K562 (cell line): ENCODE data around the gene MCIDAS. TPM values are rescaled to one million over a fixed set of nuclear protein-coding genes. Genes with fewer than 3 reads are reported as not detected.

Experiments
- ATAC-seq: fragments of 200-7000 bp; cut with Tn5 transposase; 3 replicates; pipeline ENCODE4 v1.9.1; 2020; ENCODE audit warnings: moderate library complexity
- BruUV-seq: library from RNA; stranded (reverse); fragments of 400-500 nt; replicated peaks from 2 replicates; lab custom pipeline; 2021; lab: Mats Ljungman, UMichigan
- CTCF ChIA-PET: fragments of 300-600 bp; formaldehyde crosslinking; extraction: SDS; loops from one replicate; lab custom pipeline; 2021; ENCODE audit warnings: low intra/inter-chr PET ratio; lab: Yijun Ruan, JAX
- POLR2A ChIA-PET: fragments of 300-600, 350-650 bp; sonication (Branson Sonifier 250); formaldehyde crosslinking; extraction: SDS; loops from one replicate; lab custom pipeline; 2021; ENCODE audit warnings: antibody characterized with exemption, inconsistent platforms; lab: Yijun Ruan, JAX
- DNase-seq, 4 experiments: peaks; one replicate each; pipeline versions ENCODE4 v3.0.0 to v3.0.0-alpha.2; 2011 to 2018; ENCODE audit warnings: low spot score in 3 of 4, mixed read lengths in 3 of 4; ENCODE audit errors: extremely low read depth in 1 of 4
- FAIRE-seq: peaks from 2 replicates; lab custom pipeline; 2011; peaks lifted over from hg19 to GRCh38; lab: Jason Lieb, UNC
- H2AFZ ChIP-seq: 2 replicates; pipeline ENCODE4 v1.6.0; 2011; ENCODE audit warnings: low read depth, low read length, control low read depth, inconsistent platforms
- H3K27ac ChIP-seq: fragments of 200-600 bp; 3 replicates; pipeline ENCODE4 v1.8.0; 2011; ENCODE audit warnings: low read depth, mild to moderate bottlenecking, control low read depth, inconsistent platforms, low read length, moderate library complexity, mixed read lengths; ENCODE audit errors: extremely low read depth
- H3K27me3 ChIP-seq, 2 experiments: fragments of 300-600 bp in 1 of 2; 2 replicates in 1 of 2; 3 replicates in 1 of 2; pipeline versions ENCODE4 v1.6.0 to v1.8.0; 2011; ENCODE audit warnings: inconsistent platforms in 2 of 2, low read length in 2 of 2, mild to moderate bottlenecking in 1 of 2, mixed read lengths in 1 of 2, moderate library complexity in 1 of 2; ENCODE audit not compliant: control insufficient read depth in 2 of 2, insufficient read depth in 2 of 2
- H3K36me3 ChIP-seq: fragments of 300-600 bp; 3 replicates; pipeline ENCODE4 v1.8.0; 2011; ENCODE audit warnings: mild to moderate bottlenecking, low read length, inconsistent platforms; ENCODE audit not compliant: control insufficient read depth, insufficient read depth
- H3K4me1 ChIP-seq, 2 experiments: fragments of 200-600 bp in 1 of 2; replicated peaks in 1 of 2; 2 replicates in 1 of 2; 3 replicates in 1 of 2; pipeline versions ENCODE4 v1.5.1 to v1.8.0; 2011; ENCODE audit warnings: inconsistent platforms in 2 of 2, low read length in 2 of 2, mild to moderate bottlenecking in 1 of 2, mixed read lengths in 1 of 2, moderate library complexity in 1 of 2; ENCODE audit not compliant: control insufficient read depth in 2 of 2, insufficient read depth in 2 of 2
- H3K4me2 ChIP-seq: 2 replicates; pipeline ENCODE4 v1.6.1; 2011; ENCODE audit warnings: low read length, control low read depth, inconsistent platforms, mixed read lengths; ENCODE audit not compliant: insufficient read depth
- H3K4me3 ChIP-seq: fragments of 200-600 bp; sonication (generic), shearing (Covaris generic); 2 replicates; pipeline ENCODE4 v1.5.1; 2016; ENCODE audit warnings: control low read depth, inconsistent platforms
- H3K79me2 ChIP-seq: fragments of 200-600 bp; 3 replicates; pipeline ENCODE4 v1.8.0; 2011; ENCODE audit warnings: low read length, inconsistent platforms; ENCODE audit not compliant: control insufficient read depth, insufficient read depth
- H3K9ac ChIP-seq, 2 experiments: 2 replicates each; pipeline versions ENCODE4 v1.6.0 to v1.6.1; 2011; ENCODE audit warnings: low read depth in 2 of 2, low read length in 2 of 2, control low read depth in 1 of 2, inconsistent platforms in 1 of 2, mild to moderate bottlenecking in 1 of 2, mixed read lengths in 1 of 2; ENCODE audit not compliant: insufficient read depth in 1 of 2
- H3K9me1 ChIP-seq: one replicate; pipeline ENCODE4 v1.6.0; 2011; ENCODE audit warnings: inconsistent platforms, mild to moderate bottlenecking, low read length, moderate library complexity; ENCODE audit not compliant: control insufficient read depth, insufficient read depth
- H3K9me3 ChIP-seq: replicated peaks from 2 replicates; pipeline ENCODE4 v1.5.1; 2011; ENCODE audit warnings: low read depth, low read length, inconsistent platforms; ENCODE audit not compliant: control insufficient read depth, insufficient read depth
- H4K20me1 ChIP-seq: replicated peaks from 2 replicates; pipeline ENCODE4 v1.6.1; 2011; ENCODE audit warnings: low read length, inconsistent platforms, mixed read lengths; ENCODE audit not compliant: control insufficient read depth, insufficient read depth
- HDAC6 ChIP-seq: IDR thresholded peaks from 2 replicates; pipeline ENCODE4 v1.6.1; 2012; ENCODE audit warnings: low read depth, mild to moderate bottlenecking, control low read depth, inconsistent platforms, low read length, moderate library complexity
- PML ChIP-seq: IDR thresholded peaks from 2 replicates; pipeline ENCODE4 v1.6.1; 2012; ENCODE audit warnings: low read length, inconsistent platforms
- SMAD3 ChIP-seq: fragments of 450-650 bp; formaldehyde crosslinking; conservative IDR thresholded peaks from 2 replicates; pipeline ENCODE4 v1.4.0; 2020; ENCODE audit warnings: mild to moderate bottlenecking
- TGIF2 ChIP-seq: sonication (generic); formaldehyde crosslinking; IDR thresholded peaks from 2 replicates; pipeline ENCODE4 v1.8.1; 2022; ENCODE audit warnings: mild to moderate bottlenecking, missing genetic modification reagents, moderate library complexity
- ZFP30 ChIP-seq: fragments of 250-450 bp; sonication (Bioruptor Pico); IDR thresholded peaks from 2 replicates; pipeline ENCODE4 v1.8.0; 2022; ENCODE audit warnings: moderate library complexity, mild to moderate bottlenecking, inconsistent platforms, borderline replicate concordance
- ZNF134 ChIP-seq: fragments of 250-450 bp; sonication (Bioruptor Pico); conservative IDR thresholded peaks from 2 replicates; pipeline ENCODE4 v1.4.0; 2020
- ZNF3 ChIP-seq: fragments of 250-450 bp; sonication (Bioruptor Pico); IDR thresholded peaks from 2 replicates; pipeline ENCODE4 v1.5.0; 2021; ENCODE audit warnings: mild to moderate bottlenecking, moderate library complexity
- ZNF778 ChIP-seq: fragments of 450-650 bp; formaldehyde crosslinking; IDR thresholded peaks from 2 replicates; pipeline ENCODE4 v1.4.0; 2020; ENCODE audit warnings: mild to moderate bottlenecking, moderate library complexity
- WGBS: fragments of 100-300 bp; shearing (Covaris generic); methylation state at CpG from one replicate; pipeline ENCODE4 v1.1.6; 2016; ENCODE audit warnings: low coverage, mixed read lengths; ENCODE audit not compliant: insufficient coverage; ENCODE audit errors: missing lambda C conversion rate; 5-methylcytosine and 5-hydroxymethylcytosine counted together
- in situ Hi-C: fragments of 300-500 bp; cut with MboI; formaldehyde crosslinking; loops from 4 replicates; pipeline ENCODE4 v1.15.0; 2018; ENCODE audit warnings: inconsistent platforms, mixed read lengths
- intact Hi-C: fragments of 100-400 bp; cut with micrococcal nuclease; formaldehyde crosslinking; loops from 2 replicates; pipeline ENCODE4 v1.14.2; 2022
- polyA plus RNA-seq, 8 experiments: library from polyadenylated mRNA; depleted of rRNA in 4 of 8; stranded (reverse) in 5 of 8; unstranded in 3 of 8; fragments of >200 nt; fragmentation: Nextera tagmentation in 2 of 8; fragmentation: Illumina TruSeq in 1 of 8; extraction: Ambion mirVana in 2 of 8; extraction: Trizol in 1 of 8; gene quantifications; 2 replicates each; pipeline versions ENCODE4 v1.2.1 to v1.2.3, GENCODE V29; 2011 to 2014; ENCODE audit warnings: inconsistent platforms in 1 of 8, missing spikeins in 1 of 8
- total RNA-seq, 7 experiments: library from RNA; depleted of rRNA in 6 of 7; stranded (reverse); fragments of >200 nt in 6 of 7; fragmentation: Illumina TruSeq in 2 of 7; extraction: Trizol in 2 of 7; gene quantifications; 2 replicates each; pipeline versions ENCODE4 v1.2.1 to v1.2.3, GENCODE V29; 2011 to 2021; ENCODE audit warnings: low replicate concordance in 1 of 7
- TF ChIP-seq, protein P1 (sequence below): sonication (generic); formaldehyde crosslinking; IDR thresholded peaks from 2 replicates; pipeline ENCODE4 v1.8.1; 2022; ENCODE audit warnings: missing genetic modification reagents
- TF ChIP-seq, protein P2 (sequence below): fragments of 250-450 bp; sonication (Bioruptor Pico); IDR thresholded peaks from 2 replicates; pipeline ENCODE4 v1.8.0; 2021; ENCODE audit warnings: moderate library complexity, mild to moderate bottlenecking, inconsistent platforms
- TF ChIP-seq, protein P3 (sequence below): fragments of 200-600 bp; sonication (generic); IDR thresholded peaks from one replicate; pipeline ENCODE4 v1.6.1; 2012; ENCODE audit warnings: mild to moderate bottlenecking, low read depth, low read length, inconsistent platforms

MCIDAS gene
- total and polyA plus RNA-seq, 9 of the 15 experiments (the other 6 are each of a cell fraction or from before 2014, with no cell fraction given): 0.07 to 1.5 (median 0.69) TPM

DNA sequence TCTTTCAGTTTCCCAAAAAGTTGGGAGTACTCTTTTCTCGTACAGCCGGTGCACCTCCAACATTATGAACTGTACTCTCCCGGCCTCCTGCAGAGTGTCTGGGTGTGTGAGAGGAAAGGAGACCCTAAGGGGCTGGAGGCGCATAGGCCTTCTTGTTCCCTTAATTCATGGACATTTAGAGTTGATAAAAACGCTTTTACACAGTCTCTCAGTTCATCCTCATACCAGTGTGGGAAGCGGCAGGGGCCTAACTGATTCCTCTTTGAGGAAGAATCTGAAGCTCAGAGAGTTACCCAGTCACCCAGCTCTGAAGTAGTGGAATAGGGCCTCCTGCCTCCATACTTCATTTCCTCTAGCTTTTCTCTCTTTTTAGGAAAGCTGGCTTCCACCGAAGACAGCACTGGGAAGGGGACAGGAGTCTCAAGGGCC is 3.3 kb downstream of the MCIDAS start:
- no peak overlapping the region for H2AFZ ChIP-seq
- POLR2A ChIA-PET: no interaction called here
- BruUV-seq: no TSS peak
- FAIRE-seq (no peak), ATAC-seq (no peak), DNase-seq (no peak)
- peaks cover 3% of the 10 kb centered on the region for H3K9me1 ChIP-seq
- no peaks in the 10 kb centered on the region for H3K79me2 ChIP-seq
- WGBS: 37% methylated on average over 7 of the region's 7 CpGs
- no peak overlapping the region for H3K9ac ChIP-seq
- H4K20me1 ChIP-seq: no peaks in the 10 kb centered on the region
- intact Hi-C loops: no loop called here
- in situ Hi-C loops: no loop called here
- H3K27me3 ChIP-seq: peaks cover 0 to 14% of the 10 kb centered on the region in 2 experiments; a peak in 2 of 5 replicates
- H3K36me3 ChIP-seq: no peaks in the 10 kb centered on the region
- CTCF ChIA-PET: no interaction called here
- TF ChIP-seq PML (no peak), TGIF2 (CRISPR knock-in tag) (no peak), HDAC6 (no peak), ZNF134 (CRISPR knock-in tag) (no peak), ZFP30 (no peak), ZNF778 (CRISPR knock-in tag) (no peak), ZNF3 (CRISPR knock-in tag) (no peak), SMAD3 (CRISPR knock-in tag) (no peak)
- TF ChIP-seq, protein P1, sequence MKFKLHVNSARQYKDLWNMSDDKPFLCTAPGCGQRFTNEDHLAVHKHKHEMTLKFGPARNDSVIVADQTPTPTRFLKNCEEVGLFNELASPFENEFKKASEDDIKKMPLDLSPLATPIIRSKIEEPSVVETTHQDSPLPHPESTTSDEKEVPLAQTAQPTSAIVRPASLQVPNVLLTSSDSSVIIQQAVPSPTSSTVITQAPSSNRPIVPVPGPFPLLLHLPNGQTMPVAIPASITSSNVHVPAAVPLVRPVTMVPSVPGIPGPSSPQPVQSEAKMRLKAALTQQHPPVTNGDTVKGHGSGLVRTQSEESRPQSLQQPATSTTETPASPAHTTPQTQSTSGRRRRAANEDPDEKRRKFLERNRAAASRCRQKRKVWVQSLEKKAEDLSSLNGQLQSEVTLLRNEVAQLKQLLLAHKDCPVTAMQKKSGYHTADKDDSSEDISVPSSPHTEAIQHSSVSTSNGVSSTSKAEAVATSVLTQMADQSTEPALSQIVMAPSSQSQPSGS (CRISPR knock-in tag): no peak
- TF ChIP-seq, protein P2, sequence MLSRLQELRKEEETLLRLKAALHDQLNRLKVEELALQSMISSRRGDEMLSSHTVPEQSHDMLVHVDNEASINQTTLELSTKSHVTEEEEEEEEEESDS (CRISPR knock-in tag): no peak
- TF ChIP-seq, protein P3, sequence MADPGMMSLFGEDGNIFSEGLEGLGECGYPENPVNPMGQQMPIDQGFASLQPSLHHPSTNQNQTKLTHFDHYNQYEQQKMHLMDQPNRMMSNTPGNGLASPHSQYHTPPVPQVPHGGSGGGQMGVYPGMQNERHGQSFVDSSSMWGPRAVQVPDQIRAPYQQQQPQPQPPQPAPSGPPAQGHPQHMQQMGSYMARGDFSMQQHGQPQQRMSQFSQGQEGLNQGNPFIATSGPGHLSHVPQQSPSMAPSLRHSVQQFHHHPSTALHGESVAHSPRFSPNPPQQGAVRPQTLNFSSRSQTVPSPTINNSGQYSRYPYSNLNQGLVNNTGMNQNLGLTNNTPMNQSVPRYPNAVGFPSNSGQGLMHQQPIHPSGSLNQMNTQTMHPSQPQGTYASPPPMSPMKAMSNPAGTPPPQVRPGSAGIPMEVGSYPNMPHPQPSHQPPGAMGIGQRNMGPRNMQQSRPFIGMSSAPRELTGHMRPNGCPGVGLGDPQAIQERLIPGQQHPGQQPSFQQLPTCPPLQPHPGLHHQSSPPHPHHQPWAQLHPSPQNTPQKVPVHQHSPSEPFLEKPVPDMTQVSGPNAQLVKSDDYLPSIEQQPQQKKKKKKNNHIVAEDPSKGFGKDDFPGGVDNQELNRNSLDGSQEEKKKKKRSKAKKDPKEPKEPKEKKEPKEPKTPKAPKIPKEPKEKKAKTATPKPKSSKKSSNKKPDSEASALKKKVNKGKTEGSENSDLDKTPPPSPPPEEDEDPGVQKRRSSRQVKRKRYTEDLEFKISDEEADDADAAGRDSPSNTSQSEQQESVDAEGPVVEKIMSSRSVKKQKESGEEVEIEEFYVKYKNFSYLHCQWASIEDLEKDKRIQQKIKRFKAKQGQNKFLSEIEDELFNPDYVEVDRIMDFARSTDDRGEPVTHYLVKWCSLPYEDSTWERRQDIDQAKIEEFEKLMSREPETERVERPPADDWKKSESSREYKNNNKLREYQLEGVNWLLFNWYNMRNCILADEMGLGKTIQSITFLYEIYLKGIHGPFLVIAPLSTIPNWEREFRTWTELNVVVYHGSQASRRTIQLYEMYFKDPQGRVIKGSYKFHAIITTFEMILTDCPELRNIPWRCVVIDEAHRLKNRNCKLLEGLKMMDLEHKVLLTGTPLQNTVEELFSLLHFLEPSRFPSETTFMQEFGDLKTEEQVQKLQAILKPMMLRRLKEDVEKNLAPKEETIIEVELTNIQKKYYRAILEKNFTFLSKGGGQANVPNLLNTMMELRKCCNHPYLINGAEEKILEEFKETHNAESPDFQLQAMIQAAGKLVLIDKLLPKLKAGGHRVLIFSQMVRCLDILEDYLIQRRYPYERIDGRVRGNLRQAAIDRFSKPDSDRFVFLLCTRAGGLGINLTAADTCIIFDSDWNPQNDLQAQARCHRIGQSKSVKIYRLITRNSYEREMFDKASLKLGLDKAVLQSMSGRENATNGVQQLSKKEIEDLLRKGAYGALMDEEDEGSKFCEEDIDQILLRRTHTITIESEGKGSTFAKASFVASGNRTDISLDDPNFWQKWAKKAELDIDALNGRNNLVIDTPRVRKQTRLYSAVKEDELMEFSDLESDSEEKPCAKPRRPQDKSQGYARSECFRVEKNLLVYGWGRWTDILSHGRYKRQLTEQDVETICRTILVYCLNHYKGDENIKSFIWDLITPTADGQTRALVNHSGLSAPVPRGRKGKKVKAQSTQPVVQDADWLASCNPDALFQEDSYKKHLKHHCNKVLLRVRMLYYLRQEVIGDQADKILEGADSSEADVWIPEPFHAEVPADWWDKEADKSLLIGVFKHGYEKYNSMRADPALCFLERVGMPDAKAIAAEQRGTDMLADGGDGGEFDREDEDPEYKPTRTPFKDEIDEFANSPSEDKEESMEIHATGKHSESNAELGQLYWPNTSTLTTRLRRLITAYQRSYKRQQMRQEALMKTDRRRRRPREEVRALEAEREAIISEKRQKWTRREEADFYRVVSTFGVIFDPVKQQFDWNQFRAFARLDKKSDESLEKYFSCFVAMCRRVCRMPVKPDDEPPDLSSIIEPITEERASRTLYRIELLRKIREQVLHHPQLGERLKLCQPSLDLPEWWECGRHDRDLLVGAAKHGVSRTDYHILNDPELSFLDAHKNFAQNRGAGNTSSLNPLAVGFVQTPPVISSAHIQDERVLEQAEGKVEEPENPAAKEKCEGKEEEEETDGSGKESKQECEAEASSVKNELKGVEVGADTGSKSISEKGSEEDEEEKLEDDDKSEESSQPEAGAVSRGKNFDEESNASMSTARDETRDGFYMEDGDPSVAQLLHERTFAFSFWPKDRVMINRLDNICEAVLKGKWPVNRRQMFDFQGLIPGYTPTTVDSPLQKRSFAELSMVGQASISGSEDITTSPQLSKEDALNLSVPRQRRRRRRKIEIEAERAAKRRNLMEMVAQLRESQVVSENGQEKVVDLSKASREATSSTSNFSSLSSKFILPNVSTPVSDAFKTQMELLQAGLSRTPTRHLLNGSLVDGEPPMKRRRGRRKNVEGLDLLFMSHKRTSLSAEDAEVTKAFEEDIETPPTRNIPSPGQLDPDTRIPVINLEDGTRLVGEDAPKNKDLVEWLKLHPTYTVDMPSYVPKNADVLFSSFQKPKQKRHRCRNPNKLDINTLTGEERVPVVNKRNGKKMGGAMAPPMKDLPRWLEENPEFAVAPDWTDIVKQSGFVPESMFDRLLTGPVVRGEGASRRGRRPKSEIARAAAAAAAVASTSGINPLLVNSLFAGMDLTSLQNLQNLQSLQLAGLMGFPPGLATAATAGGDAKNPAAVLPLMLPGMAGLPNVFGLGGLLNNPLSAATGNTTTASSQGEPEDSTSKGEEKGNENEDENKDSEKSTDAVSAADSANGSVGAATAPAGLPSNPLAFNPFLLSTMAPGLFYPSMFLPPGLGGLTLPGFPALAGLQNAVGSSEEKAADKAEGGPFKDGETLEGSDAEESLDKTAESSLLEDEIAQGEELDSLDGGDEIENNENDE: no peak
- H3K4me2 ChIP-seq: no peak overlapping the region
- peaks cover 6 to 31% of the 10 kb centered on the region in 2 experiments; a peak in 3 of 5 replicates for H3K4me1 ChIP-seq
- H3K27ac ChIP-seq: no peak overlapping the region
- no peaks in the 10 kb centered on the region for H3K9me3 ChIP-seq
- no peak overlapping the region for H3K4me3 ChIP-seq
